ENCODE data around the gene COX15.

Gene COX15

GRCh38 chr10:99682752-99683151 is 49.2 kb downstream of the COX15 start:
- TF ChIP-seq CTCF (conservative IDR thresholded peaks at IDR 0.05; ENCODE audit: control insufficient read depth, insufficient read depth, low read depth, low read length) = peak; percentile 7
- no peak overlapping the region for H3K4me3 ChIP-seq (ENCODE audit: control insufficient read depth, low read depth, low read length)
- DNase-seq (ENCODE audit: low read depth) = no peak

All from fibroblast of mammary gland (primary cell).